SU-DHL-6 (cell line): Measurements from ENCODE around the gene TXNDC2.

Experiments
- H2AFZ ChIP-seq: fragments of 200-600 bp; sonication (generic); 2 replicates; pipeline ENCODE4 v1.6.1; 2014; ENCODE audit warnings: low read depth, mild to moderate bottlenecking, moderate library complexity, mixed read lengths, antibody characterized with exemption, low read length; ENCODE audit not compliant: severe bottlenecking
- H3F3A ChIP-seq: fragments of 200-600 bp; shearing (Covaris generic); 2 replicates; pipeline ENCODE4 v1.6.0; 2016; ENCODE audit warnings: antibody characterized with exemption, mild to moderate bottlenecking; ENCODE audit not compliant: insufficient read depth
- H3K27ac ChIP-seq: fragments of 200-600 bp; sonication (generic); 2 replicates; pipeline ENCODE4 v1.5.1; 2016; ENCODE audit warnings: low read depth, mild to moderate bottlenecking, low read length, moderate library complexity, mixed read lengths
- H3K27me3 ChIP-seq: fragments of 200-600 bp; sonication (generic), shearing (Covaris generic); 2 replicates; pipeline ENCODE4 v1.6.0; 2014; ENCODE audit warnings: mild to moderate bottlenecking, low read length
- H3K36me3 ChIP-seq: fragments of 200-600 bp; sonication (generic); 2 replicates; pipeline ENCODE4 v1.6.1; 2014; ENCODE audit warnings: mild to moderate bottlenecking, low read length, mixed read lengths
- H3K4me2 ChIP-seq: fragments of 300-600, 200-600 bp; shearing (Covaris generic), sonication (generic); 2 replicates; pipeline ENCODE4 v1.6.0; 2014; ENCODE audit warnings: low read length, low read depth, mild to moderate bottlenecking; ENCODE audit not compliant: poor library complexity, severe bottlenecking
- H3K4me3 ChIP-seq: fragments of 200-600 bp; sonication (generic); 2 replicates; pipeline ENCODE4 v1.5.1; 2014; ENCODE audit warnings: antibody characterized with exemption, low read length, mild to moderate bottlenecking, mixed read lengths; ENCODE audit not compliant: insufficient read depth, poor library complexity, severe bottlenecking
- H3K79me2 ChIP-seq: fragments of 200-600 bp; sonication (generic); 2 replicates; pipeline ENCODE4 v1.6.1; 2014; ENCODE audit warnings: mild to moderate bottlenecking, low read length, moderate library complexity; ENCODE audit not compliant: insufficient read depth
- H3K9ac ChIP-seq: fragments of 200-600 bp; sonication (generic); 2 replicates; pipeline ENCODE4 v1.7.0; 2014; ENCODE audit warnings: mild to moderate bottlenecking, low read length
- H3K9me2 ChIP-seq: fragments of 200-600 bp; sonication (generic); replicated peaks from 2 replicates; pipeline ENCODE4 v1.6.1; 2014; ENCODE audit warnings: low read length; ENCODE audit not compliant: insufficient read depth
- H3K9me3 ChIP-seq: fragments of 200-600 bp; sonication (generic); 2 replicates; pipeline ENCODE4 v1.6.1; 2014; ENCODE audit warnings: low read length, mixed read lengths; ENCODE audit not compliant: insufficient read depth
- H4K20me1 ChIP-seq: fragments of 200-600 bp; sonication (generic); 2 replicates; pipeline ENCODE4 v1.6.1; 2014; ENCODE audit warnings: low read depth, mild to moderate bottlenecking, antibody characterized with exemption, low read length, moderate library complexity, mixed read lengths
- EZH2phosphoT487 ChIP-seq: fragments of 200-600 bp; sonication (generic), shearing (Covaris generic); conservative IDR thresholded peaks from 2 replicates; pipeline ENCODE4 v1.6.1; 2018; ENCODE audit warnings: mild to moderate bottlenecking, antibody characterized with exemption, low read length, moderate library complexity, mixed read lengths
- TF ChIP-seq, protein P1 (sequence below): fragments of 200-600 bp; sonication (generic); IDR thresholded peaks from one replicate; pipeline ENCODE4 v1.5.1; 2017; ENCODE audit warnings: antibody characterized with exemption, mild to moderate bottlenecking, low read length, moderate library complexity; ENCODE audit not compliant: insufficient read depth, poor library complexity, severe bottlenecking

Gene TXNDC2

DNA sequence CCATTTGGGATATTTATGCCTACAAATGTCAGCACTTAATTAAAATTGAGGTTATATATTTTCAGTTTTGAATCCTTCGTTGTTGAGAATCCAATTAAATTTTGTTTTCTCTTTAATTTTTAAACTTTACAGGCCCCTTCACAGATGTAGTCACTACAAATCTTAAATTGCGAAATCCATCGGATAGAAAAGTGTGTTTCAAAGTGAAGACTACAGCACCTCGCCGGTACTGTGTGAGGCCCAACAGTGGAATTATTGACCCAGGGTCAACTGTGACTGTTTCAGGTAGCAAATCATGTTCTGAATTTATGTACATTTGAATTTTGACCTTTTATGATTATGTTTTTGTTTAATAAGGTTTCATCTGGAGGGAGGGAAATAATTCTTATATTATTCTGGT, 45.9 kb downstream of the TXNDC2 start:
- no peak for TF ChIP-seq EZH2phosphoT487
- TF ChIP-seq, protein P1, sequence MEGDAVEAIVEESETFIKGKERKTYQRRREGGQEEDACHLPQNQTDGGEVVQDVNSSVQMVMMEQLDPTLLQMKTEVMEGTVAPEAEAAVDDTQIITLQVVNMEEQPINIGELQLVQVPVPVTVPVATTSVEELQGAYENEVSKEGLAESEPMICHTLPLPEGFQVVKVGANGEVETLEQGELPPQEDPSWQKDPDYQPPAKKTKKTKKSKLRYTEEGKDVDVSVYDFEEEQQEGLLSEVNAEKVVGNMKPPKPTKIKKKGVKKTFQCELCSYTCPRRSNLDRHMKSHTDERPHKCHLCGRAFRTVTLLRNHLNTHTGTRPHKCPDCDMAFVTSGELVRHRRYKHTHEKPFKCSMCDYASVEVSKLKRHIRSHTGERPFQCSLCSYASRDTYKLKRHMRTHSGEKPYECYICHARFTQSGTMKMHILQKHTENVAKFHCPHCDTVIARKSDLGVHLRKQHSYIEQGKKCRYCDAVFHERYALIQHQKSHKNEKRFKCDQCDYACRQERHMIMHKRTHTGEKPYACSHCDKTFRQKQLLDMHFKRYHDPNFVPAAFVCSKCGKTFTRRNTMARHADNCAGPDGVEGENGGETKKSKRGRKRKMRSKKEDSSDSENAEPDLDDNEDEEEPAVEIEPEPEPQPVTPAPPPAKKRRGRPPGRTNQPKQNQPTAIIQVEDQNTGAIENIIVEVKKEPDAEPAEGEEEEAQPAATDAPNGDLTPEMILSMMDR: no peak
- no peak overlapping the region for H3K4me3 ChIP-seq
- H3K9me3 ChIP-seq: no peaks in the 10 kb centered on the region
- no peaks in the 10 kb centered on the region for H3K9me2 ChIP-seq
- no peak overlapping the region for H2AFZ ChIP-seq
- no peak overlapping the region for H3K27ac ChIP-seq
- H3K9ac ChIP-seq: no peak overlapping the region
- peaks cover 69% of the 10 kb centered on the region for H4K20me1 ChIP-seq
- peaks cover 86% of the 10 kb centered on the region for H3K79me2 ChIP-seq
- peaks cover 22% of the 10 kb centered on the region for H3K36me3 ChIP-seq
- H3F3A ChIP-seq: no peaks in the 10 kb centered on the region
- H3K27me3 ChIP-seq: no peaks in the 10 kb centered on the region
- H3K4me2 ChIP-seq: no peak overlapping the region

DNA sequence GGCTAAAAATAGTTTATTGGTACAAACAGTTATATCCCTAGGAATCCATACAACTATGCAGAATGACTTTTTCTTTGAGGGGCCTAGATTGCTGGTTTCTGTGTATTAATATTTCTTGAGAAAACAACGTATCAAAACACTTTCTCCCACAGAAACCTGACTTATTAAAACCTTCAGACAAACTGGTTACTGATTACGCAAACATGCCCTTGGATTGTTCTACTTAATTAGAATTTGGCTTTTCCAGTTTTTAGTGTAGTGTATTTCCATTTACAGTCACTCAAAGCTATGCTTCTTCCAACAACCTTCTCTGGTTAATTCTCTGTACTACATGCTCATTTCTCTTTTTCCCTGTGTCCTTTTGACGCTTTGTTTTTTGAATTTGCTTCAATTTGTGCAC, 48.1 kb downstream of the TXNDC2 start:
- H2AFZ ChIP-seq: no peak overlapping the region
- no peak overlapping the region for H3K27ac ChIP-seq
- 0 out of 2 replicates have a peak, but pooled peaks cover 6% of the 10 kb centered on the region for H3F3A ChIP-seq
- no peaks in the 10 kb centered on the region for H3K27me3 ChIP-seq
- H3K9me2 ChIP-seq: no peaks in the 10 kb centered on the region
- H3K36me3 ChIP-seq: peaks cover 35% of the 10 kb centered on the region
- H3K4me2 ChIP-seq: no peak overlapping the region
- H3K4me3 ChIP-seq: no peak overlapping the region
- H3K9ac ChIP-seq: no peak overlapping the region
- TF ChIP-seq EZH2phosphoT487: no peak
- no peaks in the 10 kb centered on the region for H3K9me3 ChIP-seq
- H3K79me2 ChIP-seq: peaks cover 70% of the 10 kb centered on the region
- peaks cover 47% of the 10 kb centered on the region for H4K20me1 ChIP-seq

DNA sequence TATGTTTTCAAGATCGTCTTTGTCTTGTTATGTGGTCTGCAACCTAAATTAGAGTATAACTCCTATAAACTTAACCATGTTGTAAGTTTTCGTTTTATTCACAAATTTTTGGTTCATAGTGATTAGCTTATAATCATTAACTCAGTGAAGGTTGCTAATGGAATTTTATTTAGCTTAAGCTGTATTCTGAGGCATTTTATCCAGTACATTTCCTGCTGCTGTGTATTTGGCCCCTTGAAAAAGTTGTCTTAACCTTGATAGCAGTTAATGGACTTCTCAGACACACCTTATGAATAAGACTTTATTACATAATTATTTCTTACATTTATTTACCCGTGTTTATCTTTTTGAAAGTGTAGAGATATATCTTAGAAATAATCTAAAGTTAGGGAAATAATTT, 48.5 kb downstream of the TXNDC2 start:
- Histone ChIP-seq H3K4me2 (no peak overlapping the region), H3K36me3 (peaks cover 35% of the 10 kb centered on the region), H3K79me2 (peaks cover 66% of the 10 kb centered on the region), H3K9me3 (no peaks in the 10 kb centered on the region), H2AFZ (no peak overlapping the region), H3K4me3 (no peak overlapping the region), H3K27ac (no peak overlapping the region), H3K27me3 (no peaks in the 10 kb centered on the region), H3F3A (0 out of 2 replicates have a peak, but pooled peaks cover 6% of the 10 kb centered on the region), H3K9me2 (no peaks in the 10 kb centered on the region), H3K9ac (no peak overlapping the region), H4K20me1 (peaks cover 43% of the 10 kb centered on the region)
- no peak for TF ChIP-seq EZH2phosphoT487
- TF ChIP-seq, protein P1: no peak
